Measurements from ENCODE around the gene HEXB.
A peak's percentile ranks its signal among the peaks of the same experiment; 100 is the strongest.

HEXB gene

DNA sequence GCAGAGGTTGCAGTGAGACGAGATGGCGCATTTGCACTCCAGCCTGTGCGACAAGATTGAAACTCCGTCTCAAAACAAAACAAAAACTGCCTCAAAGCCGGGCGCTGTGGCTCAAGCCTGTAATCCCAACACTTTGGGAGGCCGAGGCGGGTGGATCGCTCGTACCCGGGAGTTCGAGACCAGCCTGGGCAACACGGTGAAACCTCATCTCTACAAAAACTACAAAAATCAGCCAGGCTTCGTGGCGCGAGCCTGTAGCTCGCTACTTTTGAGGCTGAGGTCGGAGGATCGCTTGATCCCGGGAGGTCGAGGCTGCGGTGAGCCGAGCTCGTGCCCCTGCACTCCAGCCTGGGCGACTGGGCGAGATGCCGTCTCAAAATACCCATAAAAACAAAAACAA lies 80.9 kb downstream of the HEXB start:
- peak overlapping the region; percentile 89 for H3K4me3 ChIP-seq (ENCODE audit: low read depth, low read length)

DNA sequence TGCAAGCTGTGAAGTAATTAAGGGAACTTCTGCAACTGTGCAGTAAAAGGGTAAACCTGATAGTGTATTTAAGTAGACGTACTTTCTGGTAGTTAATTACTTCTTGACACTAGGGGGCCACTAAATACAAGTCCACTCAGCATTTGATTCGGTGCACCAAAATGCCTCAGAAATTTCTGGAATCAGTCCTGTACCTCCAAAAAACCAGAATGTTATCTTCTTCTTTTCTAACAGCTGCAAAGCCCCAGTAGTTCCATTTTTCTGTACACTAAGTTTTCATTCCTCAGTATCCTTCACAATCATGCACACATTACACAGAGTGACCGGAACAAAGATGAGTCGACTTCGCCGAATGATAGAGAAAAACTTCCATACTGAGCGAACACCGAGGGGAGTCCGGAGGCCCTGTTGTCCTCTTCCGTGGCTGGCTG lies 81.4 kb downstream of the HEXB start:
- DNase-seq, result no peak
- Histone ChIP-seq H3K9me3 (no peaks in the 10 kb centered on the region), H3K27me3 (no peaks in the 10 kb centered on the region), H3K4me3 (ENCODE audit: low read depth, low read length) (peak overlapping the region; percentile 89), H3K36me3 (peaks cover 29% of the 10 kb centered on the region), H3K4me1 (no peaks in the 10 kb centered on the region)
- TF ChIP-seq, protein P1, sequence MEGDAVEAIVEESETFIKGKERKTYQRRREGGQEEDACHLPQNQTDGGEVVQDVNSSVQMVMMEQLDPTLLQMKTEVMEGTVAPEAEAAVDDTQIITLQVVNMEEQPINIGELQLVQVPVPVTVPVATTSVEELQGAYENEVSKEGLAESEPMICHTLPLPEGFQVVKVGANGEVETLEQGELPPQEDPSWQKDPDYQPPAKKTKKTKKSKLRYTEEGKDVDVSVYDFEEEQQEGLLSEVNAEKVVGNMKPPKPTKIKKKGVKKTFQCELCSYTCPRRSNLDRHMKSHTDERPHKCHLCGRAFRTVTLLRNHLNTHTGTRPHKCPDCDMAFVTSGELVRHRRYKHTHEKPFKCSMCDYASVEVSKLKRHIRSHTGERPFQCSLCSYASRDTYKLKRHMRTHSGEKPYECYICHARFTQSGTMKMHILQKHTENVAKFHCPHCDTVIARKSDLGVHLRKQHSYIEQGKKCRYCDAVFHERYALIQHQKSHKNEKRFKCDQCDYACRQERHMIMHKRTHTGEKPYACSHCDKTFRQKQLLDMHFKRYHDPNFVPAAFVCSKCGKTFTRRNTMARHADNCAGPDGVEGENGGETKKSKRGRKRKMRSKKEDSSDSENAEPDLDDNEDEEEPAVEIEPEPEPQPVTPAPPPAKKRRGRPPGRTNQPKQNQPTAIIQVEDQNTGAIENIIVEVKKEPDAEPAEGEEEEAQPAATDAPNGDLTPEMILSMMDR (IDR thresholded peaks at IDR 0.05; ENCODE audit: low read depth, low read length), result peak; percentile 57

More for the DNA sequence above, 80.9 kb downstream of the HEXB start:
- no peak for DNase-seq
- no peaks in the 10 kb centered on the region for H3K27me3 ChIP-seq
- no peaks in the 10 kb centered on the region for H3K9me3 ChIP-seq
- H3K36me3 ChIP-seq, result peaks cover 24% of the 10 kb centered on the region
- no peaks in the 10 kb centered on the region for H3K4me1 ChIP-seq
- TF ChIP-seq, protein P1 (IDR thresholded peaks at IDR 0.05; ENCODE audit: low read depth, low read length), result no peak

DNA sequence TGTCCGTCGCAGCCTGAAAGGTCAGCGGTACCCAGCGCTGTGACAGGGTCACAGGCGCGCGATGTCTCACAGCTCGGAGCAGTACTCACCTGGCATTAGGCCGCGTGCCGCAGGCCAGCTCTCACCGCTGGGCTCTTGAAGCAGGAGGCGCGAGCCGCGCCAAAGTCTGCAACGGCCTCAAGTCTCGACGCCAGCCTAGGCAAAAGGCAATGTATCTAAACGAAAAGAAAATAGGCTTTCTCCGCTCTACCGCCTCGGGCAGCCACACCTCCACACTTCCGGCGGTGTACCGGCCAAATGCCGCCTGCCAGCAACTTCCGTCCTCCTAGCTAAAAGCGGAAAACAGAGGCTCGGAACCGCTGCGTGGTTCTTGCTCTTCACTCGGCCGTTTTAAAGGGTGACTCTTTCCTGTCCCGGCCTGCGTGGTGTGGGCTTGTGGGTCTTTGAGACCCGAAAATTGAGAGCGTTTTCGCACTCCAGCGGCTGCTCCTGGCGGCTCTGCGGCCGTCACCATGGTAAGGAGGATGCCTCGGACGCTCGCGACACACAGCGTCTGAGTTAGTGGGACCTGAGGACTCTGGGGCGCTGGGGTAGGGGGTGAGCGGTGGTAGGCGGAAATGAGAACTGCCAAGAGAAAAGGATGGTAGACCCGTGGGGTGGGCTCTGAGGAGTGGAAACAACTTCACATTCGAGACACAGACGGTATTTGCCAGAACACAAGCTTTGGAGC lies 82.0 kb downstream of the HEXB start, which contains the start of the genes GFM2 and NSA2:
TSS of gene GFM2 (minus strand) at position 269 of the 730 bp plus-strand sequence. CDS start 3,375 bp downstream, outside the sequence.
TSS of gene NSA2 (plus strand) at position 401 of the 730 bp plus-strand sequence. CDS start at position 513, 112 bp downstream.
- Histone ChIP-seq H3K36me3 (peaks cover 28% of the 10 kb centered on the region), H3K4me3 (ENCODE audit: low read depth, low read length) (peak within 1 kb of the TSS; percentile 89), H3K9me3 (no peaks in the 10 kb centered on the region), H3K27me3 (no peaks in the 10 kb centered on the region), H3K4me1 (no peaks in the 10 kb centered on the region)
- TF ChIP-seq, protein P1 (IDR thresholded peaks at IDR 0.05; ENCODE audit: low read depth, low read length), result no peak
- peak; percentile 91 for DNase-seq

DNA sequence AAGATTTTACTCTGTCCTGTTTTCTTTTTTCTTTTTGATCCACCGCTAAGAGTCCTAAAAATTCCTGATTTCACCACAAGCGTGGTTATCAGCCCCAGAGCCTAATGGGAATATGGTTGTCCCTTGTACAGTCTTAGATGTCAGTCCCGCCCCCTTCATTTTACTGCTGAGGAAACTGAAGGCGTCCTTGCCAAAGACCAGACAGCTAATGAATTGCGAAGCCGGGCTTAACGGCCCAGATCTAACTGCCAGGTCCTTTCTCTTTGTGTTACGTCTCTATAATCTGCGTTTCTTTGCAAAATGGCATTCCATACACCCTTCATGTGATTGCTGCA lies 82.5 kb downstream of the HEXB start:
- no peaks in the 10 kb centered on the region for H3K4me1 ChIP-seq
- H3K9me3 ChIP-seq, result no peaks in the 10 kb centered on the region
- no peaks in the 10 kb centered on the region for H3K27me3 ChIP-seq
- peak; percentile 20 for DNase-seq
- H3K4me3 ChIP-seq (ENCODE audit: low read depth, low read length), result peak overlapping the region; percentile 89
- H3K36me3 ChIP-seq, result peaks cover 31% of the 10 kb centered on the region
- TF ChIP-seq, protein P1 (IDR thresholded peaks at IDR 0.05; ENCODE audit: low read depth, low read length), result no peak

Measured in BE2C (cell line).